MM.1S (cell line): ENCODE data around the gene TTPAL.
"Not testable (repeated sequence)": the region's sequence is repeated elsewhere in the genome, so short reads cannot be mapped to it uniquely, and the experiment has no call there.

ENCODE experiments used
- DNase-seq: peaks from one replicate; pipeline ENCODE4 v3.0.0-alpha.2; 2015
- H2AFZ ChIP-seq: fragments of 300-600 bp; sonication (generic); 2 replicates; pipeline ENCODE4 v1.6.0; 2016; ENCODE audit warnings: antibody characterized with exemption, low read length
- H3F3A ChIP-seq: fragments of 300-600 bp; sonication (generic); 2 replicates; pipeline ENCODE4 v1.6.1; 2016; ENCODE audit warnings: mild to moderate bottlenecking, antibody characterized with exemption, low read length, moderate library complexity, mixed read lengths; ENCODE audit not compliant: insufficient read depth
- H3K27ac ChIP-seq: fragments of 300-600 bp; sonication (generic); 2 replicates; pipeline ENCODE4 v1.5.1; 2016; ENCODE audit warnings: mild to moderate bottlenecking, low read length
- H3K27me3 ChIP-seq: fragments of 300-600 bp; sonication (generic); replicated peaks from 2 replicates; pipeline ENCODE4 v1.6.0; 2016; ENCODE audit warnings: low read length; ENCODE audit not compliant: insufficient read depth
- H3K36me3 ChIP-seq: fragments of 300-600 bp; sonication (generic); replicated peaks from 2 replicates; pipeline ENCODE4 v1.6.1; 2016; ENCODE audit warnings: mild to moderate bottlenecking, low read length, mixed read lengths; ENCODE audit not compliant: insufficient read depth
- H3K4me1 ChIP-seq: fragments of 300-600 bp; sonication (generic); 2 replicates; pipeline ENCODE4 v1.6.1; 2016; ENCODE audit warnings: low read length, mixed read lengths
- H3K4me2 ChIP-seq: fragments of 300-600 bp; sonication (generic); 2 replicates; pipeline ENCODE4 v1.6.0; 2016; ENCODE audit warnings: low read depth, low read length
- H3K4me3 ChIP-seq: fragments of 300-600 bp; sonication (generic); 2 replicates; pipeline ENCODE4 v1.5.1; 2016; ENCODE audit warnings: low read length, mixed read lengths
- H3K79me2 ChIP-seq: fragments of 300-600 bp; sonication (generic); 2 replicates; pipeline ENCODE4 v1.6.1; 2016; ENCODE audit warnings: mixed run types, low read length, mixed read lengths
- H3K9ac ChIP-seq: fragments of 300-600 bp; sonication (generic); 2 replicates; pipeline ENCODE4 v1.6.1; 2016; ENCODE audit warnings: low read length, mixed read lengths
- H3K9me2 ChIP-seq: fragments of 300-600 bp; sonication (generic); replicated peaks from 2 replicates; pipeline ENCODE4 v1.6.1; 2016; ENCODE audit warnings: mild to moderate bottlenecking, low read length, mixed read lengths; ENCODE audit not compliant: insufficient read depth
- H3K9me3 ChIP-seq: fragments of 300-600 bp; sonication (generic); replicated peaks from 2 replicates; pipeline ENCODE4 v1.6.1; 2016; ENCODE audit warnings: mild to moderate bottlenecking, low read length, mixed read lengths; ENCODE audit not compliant: insufficient read depth
- H4K20me1 ChIP-seq: fragments of 300-600 bp; sonication (generic); 2 replicates; pipeline ENCODE4 v1.6.1; 2016; ENCODE audit warnings: mild to moderate bottlenecking, low read length, moderate library complexity, mixed read lengths; ENCODE audit not compliant: insufficient read depth
- EZH2 ChIP-seq: fragments of 300-600 bp; sonication (generic); optimal IDR thresholded peaks from 2 replicates; pipeline ENCODE3; 2017; ENCODE audit warnings: low read depth, mild to moderate bottlenecking, antibody characterized with exemption, low read length, mixed read lengths
- EZH2phosphoT487 ChIP-seq: fragments of 300-600 bp; sonication (generic); IDR thresholded peaks from 2 replicates; pipeline ENCODE4 v1.6.1; 2018; ENCODE audit warnings: antibody characterized with exemption, low read length
- TF ChIP-seq, protein P1 (sequence below): fragments of 300-600 bp; sonication (generic); IDR thresholded peaks from 2 replicates; pipeline ENCODE4 v1.5.1; 2016; ENCODE audit warnings: antibody characterized with exemption, low read length, mixed read lengths

The TTPAL gene

DNA sequence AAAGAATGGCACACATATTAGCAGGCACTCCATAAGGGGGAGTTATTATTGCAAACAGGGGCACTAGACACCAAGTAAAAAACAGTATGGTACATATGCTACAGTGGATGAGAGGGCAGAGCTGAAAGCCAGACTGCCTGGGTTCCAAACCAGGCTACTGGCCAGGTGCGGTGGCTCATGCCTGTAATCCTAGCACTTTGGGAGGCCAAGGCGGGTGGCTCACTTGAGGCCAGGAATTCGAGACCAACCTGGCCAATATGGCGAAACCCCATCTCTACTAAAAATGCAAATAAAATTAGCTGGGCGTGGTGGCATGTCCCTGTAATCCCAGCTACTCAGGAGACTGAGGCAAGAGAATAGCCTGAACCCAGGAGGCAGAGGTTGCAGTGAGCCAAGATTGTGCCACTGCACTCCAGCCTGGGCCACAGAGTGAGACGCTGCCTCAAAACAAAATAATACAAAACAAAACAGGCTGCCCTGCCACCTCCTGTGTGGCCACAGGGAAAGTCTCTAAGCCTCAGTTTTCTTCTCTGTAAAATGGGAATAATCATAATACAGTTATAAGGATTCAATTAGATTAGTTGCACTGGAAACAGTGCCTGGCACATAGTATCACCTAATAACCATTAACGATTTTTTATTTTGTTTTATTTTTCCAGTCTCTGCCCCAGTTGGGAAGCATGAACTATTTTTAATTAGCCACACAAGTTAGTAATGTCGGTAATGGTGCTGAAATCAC is 7.5 kb upstream of the TTPAL start:
- no peak overlapping the region for H3K9ac ChIP-seq
- H3K9me2 ChIP-seq, result no peaks in the 10 kb centered on the region
- no peaks in the 10 kb centered on the region for H4K20me1 ChIP-seq
- TF ChIP-seq, protein P1, sequence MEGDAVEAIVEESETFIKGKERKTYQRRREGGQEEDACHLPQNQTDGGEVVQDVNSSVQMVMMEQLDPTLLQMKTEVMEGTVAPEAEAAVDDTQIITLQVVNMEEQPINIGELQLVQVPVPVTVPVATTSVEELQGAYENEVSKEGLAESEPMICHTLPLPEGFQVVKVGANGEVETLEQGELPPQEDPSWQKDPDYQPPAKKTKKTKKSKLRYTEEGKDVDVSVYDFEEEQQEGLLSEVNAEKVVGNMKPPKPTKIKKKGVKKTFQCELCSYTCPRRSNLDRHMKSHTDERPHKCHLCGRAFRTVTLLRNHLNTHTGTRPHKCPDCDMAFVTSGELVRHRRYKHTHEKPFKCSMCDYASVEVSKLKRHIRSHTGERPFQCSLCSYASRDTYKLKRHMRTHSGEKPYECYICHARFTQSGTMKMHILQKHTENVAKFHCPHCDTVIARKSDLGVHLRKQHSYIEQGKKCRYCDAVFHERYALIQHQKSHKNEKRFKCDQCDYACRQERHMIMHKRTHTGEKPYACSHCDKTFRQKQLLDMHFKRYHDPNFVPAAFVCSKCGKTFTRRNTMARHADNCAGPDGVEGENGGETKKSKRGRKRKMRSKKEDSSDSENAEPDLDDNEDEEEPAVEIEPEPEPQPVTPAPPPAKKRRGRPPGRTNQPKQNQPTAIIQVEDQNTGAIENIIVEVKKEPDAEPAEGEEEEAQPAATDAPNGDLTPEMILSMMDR, result no peak
- TF ChIP-seq EZH2, result no peak
- no peak for TF ChIP-seq EZH2phosphoT487
- H3F3A ChIP-seq, result no peaks in the 10 kb centered on the region
- no peak overlapping the region for H3K4me2 ChIP-seq
- H3K9me3 ChIP-seq, result no peaks in the 10 kb centered on the region
- H3K4me3 ChIP-seq, result no peak overlapping the region
- no peak overlapping the region for H2AFZ ChIP-seq
- no peak for DNase-seq
- H3K27me3 ChIP-seq, result no peaks in the 10 kb centered on the region
- no peaks in the 10 kb centered on the region for H3K36me3 ChIP-seq
- no peaks in the 10 kb centered on the region for H3K4me1 ChIP-seq
- H3K27ac ChIP-seq, result no peak overlapping the region
- H3K79me2 ChIP-seq, result no peaks in the 10 kb centered on the region

- Histone ChIP-seq H3K4me3 (no peak overlapping the region), H3K27me3 (no peaks in the 10 kb centered on the region), H3K9me3 (no peaks in the 10 kb centered on the region), H3K4me2 (no peak overlapping the region), H3K9me2 (no peaks in the 10 kb centered on the region), H3K79me2 (no peaks in the 10 kb centered on the region), H2AFZ (no peak overlapping the region), H3K36me3 (no peaks in the 10 kb centered on the region), H3K9ac (no peak overlapping the region), H3K27ac (no peak overlapping the region), H4K20me1 (no peaks in the 10 kb centered on the region), H3F3A (no peaks in the 10 kb centered on the region), H3K4me1 (peaks cover 4% of the 10 kb centered on the region; the same call in 1 of the 2 replicates)
- DNase-seq, result no peak
- TF ChIP-seq EZH2phosphoT487, result no peak
- TF ChIP-seq EZH2, result no peak
- TF ChIP-seq, protein P1, result no peak
These were observed 5.3 kb upstream of the TTPAL start for GRCh38 chr20:44470327-44470726.

DNA sequence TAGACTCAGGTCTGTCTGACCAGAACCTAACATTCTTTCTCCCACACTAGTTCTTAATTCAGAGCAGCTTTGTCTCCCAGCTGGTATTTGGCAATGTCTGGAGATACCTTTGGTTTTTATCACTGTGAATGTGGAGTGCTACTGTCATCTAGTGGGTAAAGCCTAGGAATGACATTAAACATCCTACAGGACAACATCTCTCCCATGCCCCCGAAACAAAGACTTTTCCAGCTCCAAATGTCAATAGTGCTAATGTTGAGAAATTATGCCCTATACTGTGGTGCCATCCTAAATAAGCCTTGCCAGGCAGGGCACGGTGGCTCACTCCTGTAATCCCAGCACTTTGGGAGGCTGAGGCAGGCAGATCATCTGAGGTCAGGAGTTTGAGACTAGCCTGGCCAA is 4.2 kb upstream of the TTPAL start:
- no peak overlapping the region for H2AFZ ChIP-seq
- peaks cover 7% of the 10 kb centered on the region for H3K4me1 ChIP-seq
- no peak overlapping the region for H3K9ac ChIP-seq
- H3K79me2 ChIP-seq, result peaks cover 7% of the 10 kb centered on the region
- H3K4me2 ChIP-seq, result no peak overlapping the region
- no peak overlapping the region for H3K27ac ChIP-seq
- no peak for DNase-seq
- no peaks in the 10 kb centered on the region for H3F3A ChIP-seq
- no peak overlapping the region for H3K4me3 ChIP-seq
- H3K27me3 ChIP-seq, result no peaks in the 10 kb centered on the region
- H4K20me1 ChIP-seq, result no peaks in the 10 kb centered on the region
- H3K9me3 ChIP-seq, result no peaks in the 10 kb centered on the region
- TF ChIP-seq, protein P1, result peak; percentile 9; the same call in 1 of the 2 replicates
- no peak for TF ChIP-seq EZH2
- H3K9me2 ChIP-seq, result no peaks in the 10 kb centered on the region
- no peaks in the 10 kb centered on the region for H3K36me3 ChIP-seq

DNA sequence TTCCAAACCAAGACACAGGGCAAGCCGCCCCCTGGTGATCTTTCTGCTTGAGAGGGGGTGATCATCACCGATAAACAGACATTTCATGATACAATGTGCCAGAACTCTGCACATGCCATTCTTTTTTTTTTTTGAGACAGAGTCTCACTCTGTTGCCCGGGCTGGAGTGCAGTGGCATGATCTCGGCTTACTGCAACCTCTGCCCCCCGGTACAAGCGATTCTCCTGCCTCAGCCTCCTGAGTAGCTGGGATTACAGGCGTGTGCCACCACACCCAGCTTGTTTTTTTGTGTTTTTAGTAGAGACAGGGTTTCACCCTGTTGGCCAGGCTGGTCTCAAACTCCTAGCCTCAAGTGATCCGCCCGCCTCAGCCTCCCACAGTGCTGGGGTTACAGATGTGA is 3.4 kb upstream of the TTPAL start:
- not testable (repeated sequence) for H3K36me3 ChIP-seq, H3K9me3 ChIP-seq, H3K4me2 ChIP-seq, H3K27me3 ChIP-seq, H3K27ac ChIP-seq, DNase-seq, H3F3A ChIP-seq, H2AFZ ChIP-seq, H4K20me1 ChIP-seq, H3K9me2 ChIP-seq, H3K4me3 ChIP-seq, H3K4me1 ChIP-seq, H3K9ac ChIP-seq
- H3K79me2 ChIP-seq, result peaks cover 15% of the 10 kb centered on the region
